Uterus (tissue), 4 donors: ENCODE results near the gene TSPAN7. TPM values are rescaled to one million over a fixed set of nuclear protein-coding genes. Genes with fewer than 3 reads are reported as not detected.

Source experiments
- DNase-seq, 2 donors: peaks; one replicate each; pipeline ENCODE4 v3.0.0-alpha.2; 2019 to 2020
- H3K27ac ChIP-seq, 2 donors: fragments of 200-600 bp; sonication (generic); 1 replicate in 1 of 2; 2 replicates in 1 of 2; pipeline ENCODE4 v1.5.1; 2016 to 2018
- H3K27me3 ChIP-seq, 2 donors: fragments of 200-600 bp; sonication (generic); one replicate each; pipeline ENCODE4 v1.5.1; 2018 to 2019; ENCODE audit warnings: control low read depth in 1 of 2
- H3K36me3 ChIP-seq, 2 donors: fragments of 200-600 bp; sonication (generic); one replicate each; pipeline ENCODE4 v1.5.1; 2019; ENCODE audit warnings: control low read depth in 1 of 2
- H3K4me1 ChIP-seq, 2 donors: fragments of 200-600 bp; sonication (generic); one replicate each; pipeline ENCODE4 v1.5.1; 2018 to 2019; ENCODE audit warnings: control low read depth in 1 of 2
- H3K4me3 ChIP-seq, 2 donors: fragments of 200-600 bp; sonication (generic); 1 replicate in 1 of 2; 2 replicates in 1 of 2; pipeline ENCODE4 v1.5.1; 2018 to 2019; ENCODE audit warnings: mild to moderate bottlenecking in 1 of 2
- H3K9me3 ChIP-seq, 2 donors: fragments of 200-600 bp; sonication (generic); one replicate each; pipeline ENCODE4 v1.5.1; 2019; ENCODE audit warnings: control low read depth in 1 of 2
- POLR2A ChIP-seq, 2 donors: fragments of 450-650 bp; IDR thresholded peaks; one replicate each; pipeline ENCODE4 v1.6.1; 2016; ENCODE audit warnings: antibody characterized with exemption in 2 of 2, mild to moderate bottlenecking in 1 of 2, moderate library complexity in 1 of 2
- intact Hi-C: fragments of 100-400 bp; cut with DNase I; formaldehyde crosslinking; loops from one replicate; pipeline ENCODE4 v1.15.1; 2023; ENCODE audit warnings: low total_unique reads
- total RNA-seq, 4 donors: library from RNA; depleted of rRNA in 3 of 4; stranded (reverse); fragments of >200 nt in 3 of 4; gene quantifications; one replicate each; pipeline versions ENCODE4 v1.1.0 to v1.2.4, GENCODE V29; 2014 to 2023
- TF ChIP-seq, protein P1 (sequence below), 4 experiments: fragments of 200-600 bp in 2 of 4; fragments of 450-650 bp in 2 of 4; sonication (generic) in 2 of 4; IDR thresholded peaks; one replicate each; pipeline ENCODE4 v1.5.1; 2016 to 2019; ENCODE audit warnings: antibody characterized with exemption in 4 of 4, mild to moderate bottlenecking in 2 of 4, moderate library complexity in 1 of 4
- donor health status: DM: yes; HTN: yes; CAD: no.

TSPAN7 gene
- total RNA-seq, 4 donors from 2014 or later: 22.3 to 111 (median 77.8) TPM

DNA sequence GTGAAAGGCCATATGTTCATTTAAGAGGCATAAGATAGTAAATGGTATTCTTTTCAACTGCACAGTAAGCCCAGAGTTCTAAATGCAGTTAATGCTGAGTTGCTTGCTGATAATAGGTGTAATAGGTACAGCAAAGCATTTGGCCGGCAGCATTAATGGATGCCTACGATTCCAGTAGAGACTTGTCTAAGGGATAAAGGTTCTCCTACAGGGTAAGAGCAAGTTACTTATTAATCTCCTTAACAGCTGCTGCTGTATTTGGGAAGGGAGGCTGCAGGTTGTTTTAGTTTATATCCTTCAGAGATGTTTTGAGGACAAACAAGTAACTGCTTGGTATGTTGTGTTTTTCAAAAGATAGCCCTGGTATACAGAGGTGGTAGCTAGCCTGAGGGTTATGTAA, 16.8 kb downstream of the TSPAN7 start:
- intact Hi-C loops: no loop called here
- no peaks in the 10 kb centered on the region for H3K36me3 ChIP-seq
- no peaks in the 10 kb centered on the region for H3K4me1 ChIP-seq
- no peaks in the 10 kb centered on the region for H3K9me3 ChIP-seq
- H3K27ac ChIP-seq: no peak overlapping the region
- H3K4me3 ChIP-seq: no peak overlapping the region
- no peaks in the 10 kb centered on the region for H3K27me3 ChIP-seq
- TF ChIP-seq, protein P1, sequence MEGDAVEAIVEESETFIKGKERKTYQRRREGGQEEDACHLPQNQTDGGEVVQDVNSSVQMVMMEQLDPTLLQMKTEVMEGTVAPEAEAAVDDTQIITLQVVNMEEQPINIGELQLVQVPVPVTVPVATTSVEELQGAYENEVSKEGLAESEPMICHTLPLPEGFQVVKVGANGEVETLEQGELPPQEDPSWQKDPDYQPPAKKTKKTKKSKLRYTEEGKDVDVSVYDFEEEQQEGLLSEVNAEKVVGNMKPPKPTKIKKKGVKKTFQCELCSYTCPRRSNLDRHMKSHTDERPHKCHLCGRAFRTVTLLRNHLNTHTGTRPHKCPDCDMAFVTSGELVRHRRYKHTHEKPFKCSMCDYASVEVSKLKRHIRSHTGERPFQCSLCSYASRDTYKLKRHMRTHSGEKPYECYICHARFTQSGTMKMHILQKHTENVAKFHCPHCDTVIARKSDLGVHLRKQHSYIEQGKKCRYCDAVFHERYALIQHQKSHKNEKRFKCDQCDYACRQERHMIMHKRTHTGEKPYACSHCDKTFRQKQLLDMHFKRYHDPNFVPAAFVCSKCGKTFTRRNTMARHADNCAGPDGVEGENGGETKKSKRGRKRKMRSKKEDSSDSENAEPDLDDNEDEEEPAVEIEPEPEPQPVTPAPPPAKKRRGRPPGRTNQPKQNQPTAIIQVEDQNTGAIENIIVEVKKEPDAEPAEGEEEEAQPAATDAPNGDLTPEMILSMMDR (IDR thresholded peaks at IDR 0.05): no peak
- TF ChIP-seq POLR2A (IDR thresholded peaks at IDR 0.05): no peak
- DNase-seq: no peak

DNA sequence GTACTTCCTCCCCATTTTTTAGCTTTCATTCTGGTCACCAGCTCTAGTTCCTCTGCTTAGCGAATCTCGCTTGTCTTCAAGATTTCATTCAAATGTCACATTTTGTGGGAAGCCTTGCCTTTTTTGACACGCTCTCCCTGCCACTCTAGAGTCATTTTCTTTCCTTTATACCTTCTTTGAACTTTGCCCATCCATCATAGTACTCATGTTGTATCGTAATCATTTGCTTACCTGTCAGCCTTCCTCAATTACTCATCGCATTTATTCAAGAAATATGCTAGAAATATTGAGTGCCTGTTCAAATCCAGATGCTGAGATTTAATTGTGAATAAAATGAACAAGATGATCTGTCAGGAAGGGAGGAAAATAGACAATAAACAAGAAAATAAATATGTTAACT, 21.8 kb downstream of the TSPAN7 start:
- TF ChIP-seq, protein P1 (IDR thresholded peaks at IDR 0.05): no peak
- TF ChIP-seq POLR2A (IDR thresholded peaks at IDR 0.05): no peak

DNA sequence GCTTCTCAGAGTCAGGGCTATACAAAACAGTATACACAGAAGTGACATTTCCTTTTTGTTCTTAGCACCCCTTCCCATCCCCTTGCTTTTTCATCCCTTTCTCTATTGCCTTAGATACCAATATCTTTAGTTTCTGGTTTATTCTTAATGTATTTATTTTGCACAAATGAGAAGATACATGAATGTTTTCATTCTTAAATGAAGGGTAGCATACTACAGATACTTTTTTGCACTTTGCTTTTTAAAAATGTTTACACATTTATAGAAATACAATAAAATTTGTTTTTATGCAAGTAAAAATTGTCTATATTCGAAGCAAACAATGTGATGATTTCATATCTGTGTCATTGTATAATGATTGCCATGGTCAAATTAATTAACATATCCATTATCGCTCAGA, 33.1 kb downstream of the TSPAN7 start:
- Histone ChIP-seq H3K4me3 (no peak overlapping the region), H3K9me3 (no peaks in the 10 kb centered on the region), H3K4me1 (no peaks in the 10 kb centered on the region), H3K27ac (no peak overlapping the region), H3K27me3 (no peaks in the 10 kb centered on the region), H3K36me3 (no peaks in the 10 kb centered on the region)
- TF ChIP-seq POLR2A (IDR thresholded peaks at IDR 0.05): no peak
- TF ChIP-seq, protein P1 (IDR thresholded peaks at IDR 0.05): no peak
- intact Hi-C loops: no loop called here
- no peak for DNase-seq

More for the DNA sequence above, 21.8 kb downstream of the TSPAN7 start:
- Histone ChIP-seq H3K4me3 (no peak overlapping the region), H3K27me3 (no peaks in the 10 kb centered on the region), H3K9me3 (no peaks in the 10 kb centered on the region), H3K4me1 (no peaks in the 10 kb centered on the region), H3K36me3 (no peaks in the 10 kb centered on the region), H3K27ac (no peak overlapping the region)
- no peak for DNase-seq
- intact Hi-C loops: no loop called here

- H3K27ac ChIP-seq: no peak overlapping the region
- no peak for DNase-seq
- H3K36me3 ChIP-seq: no peaks in the 10 kb centered on the region
- H3K4me1 ChIP-seq: no peaks in the 10 kb centered on the region
- TF ChIP-seq, protein P1 (IDR thresholded peaks at IDR 0.05): no peak
- no peak for TF ChIP-seq POLR2A (IDR thresholded peaks at IDR 0.05)
- no peaks in the 10 kb centered on the region for H3K9me3 ChIP-seq
- H3K4me3 ChIP-seq: no peak overlapping the region
- intact Hi-C loops: no loop called here
- H3K27me3 ChIP-seq: no peaks in the 10 kb centered on the region
Measured at GRCh38 chrX:38595801-38596200, 34.5 kb downstream of the TSPAN7 start.

- no peak for DNase-seq
- Histone ChIP-seq H3K9me3 (no peaks in the 10 kb centered on the region), H3K4me3 (no peak overlapping the region), H3K27ac (no peak overlapping the region), H3K27me3 (no peaks in the 10 kb centered on the region), H3K36me3 (no peaks in the 10 kb centered on the region), H3K4me1 (no peaks in the 10 kb centered on the region)
- TF ChIP-seq POLR2A (IDR thresholded peaks at IDR 0.05): no peak
- TF ChIP-seq, protein P1 (IDR thresholded peaks at IDR 0.05): no peak
- intact Hi-C loops: no loop called here
Measured at GRCh38 chrX:38596939-38597338, 35.6 kb downstream of the TSPAN7 start.
